Measurements from ENCODE around the gene MSI2.

The MSI2 gene

GRCh38 chr17:57318913-57319312 lies 62.6 kb downstream of the MSI2 start:
- DNase-seq (ENCODE audit: low spot score) = no peak

GRCh38 chr17:57319806-57320205 lies 63.5 kb downstream of the MSI2 start:
- DNase-seq (ENCODE audit: low spot score) = no peak

- DNase-seq (ENCODE audit: low spot score) = no peak
These were observed 67.1 kb downstream of the MSI2 start for GRCh38 chr17:57323391-57323790.

GRCh38 chr17:57324060-57324459 lies 67.7 kb downstream of the MSI2 start:
- DNase-seq (ENCODE audit: low spot score) = no peak

- no peak for DNase-seq (ENCODE audit: low spot score)
These were observed 68.3 kb downstream of the MSI2 start for GRCh38 chr17:57324631-57325030.

- no peak for DNase-seq (ENCODE audit: low spot score)
These were observed 70.0 kb downstream of the MSI2 start for GRCh38 chr17:57326336-57326735.

- DNase-seq (ENCODE audit: low spot score) = no peak
These were observed 70.4 kb downstream of the MSI2 start for GRCh38 chr17:57326764-57327163.

GRCh38 chr17:57327176-57327970 lies 71.0 kb downstream of the MSI2 start:
- no peak for DNase-seq (ENCODE audit: low spot score)

GRCh38 chr17:57328109-57328882 lies 72.0 kb downstream of the MSI2 start:
- no peak for DNase-seq (ENCODE audit: low spot score)

GRCh38 chr17:57329380-57330214 lies 73.3 kb downstream of the MSI2 start:
- DNase-seq (ENCODE audit: low spot score) = no peak

- DNase-seq (ENCODE audit: low spot score) = no peak
These were observed 74.3 kb downstream of the MSI2 start for GRCh38 chr17:57330587-57330986.

GRCh38 chr17:57331423-57331822 lies 75.1 kb downstream of the MSI2 start:
- no peak for DNase-seq (ENCODE audit: low spot score)

GRCh38 chr17:57332501-57332900 lies 76.2 kb downstream of the MSI2 start:
- no peak for DNase-seq (ENCODE audit: low spot score)

GRCh38 chr17:57335195-57335792 lies 79.0 kb downstream of the MSI2 start:
- no peak for DNase-seq (ENCODE audit: low spot score)

- no peak for DNase-seq (ENCODE audit: low spot score)
These were observed 81.1 kb downstream of the MSI2 start for GRCh38 chr17:57337390-57337789.

- no peak for DNase-seq (ENCODE audit: low spot score)
These were observed 82.1 kb downstream of the MSI2 start for GRCh38 chr17:57338257-57338914.

GRCh38 chr17:57340160-57340981 lies 84.0 kb downstream of the MSI2 start:
- no peak for DNase-seq (ENCODE audit: low spot score)

GRCh38 chr17:57341611-57342540 lies 85.6 kb downstream of the MSI2 start:
- no peak for DNase-seq (ENCODE audit: low spot score)

- DNase-seq (ENCODE audit: low spot score) = no peak
These were observed 86.8 kb downstream of the MSI2 start for GRCh38 chr17:57342963-57343589.
